HPDE6-E6E7 (cell line): ENCODE results near the gene FNIP2.
"Not testable (repeated sequence)": the region's sequence is repeated elsewhere in the genome, so short reads cannot be mapped to it uniquely, and the experiment has no call there.

ENCODE experiments used
- DNase-seq: peaks from one replicate; pipeline ENCODE4 v3.0.0; 2011; ENCODE audit warnings: missing footprints; ENCODE audit errors: extremely low spot score

The FNIP2 gene

GRCh38 chr4:158814636-158815330, 46.0 kb downstream of the FNIP2 start:
- no peak for DNase-seq

- no peak for DNase-seq
Observed at GRCh38 chr4:158816955-158817354, 48.1 kb downstream of the FNIP2 start.

GRCh38 chr4:158817562-158818296, 48.9 kb downstream of the FNIP2 start:
- DNase-seq, result no peak

GRCh38 chr4:158818560-158819140, 49.8 kb downstream of the FNIP2 start:
- no peak for DNase-seq

- DNase-seq, result no peak
Observed at GRCh38 chr4:158819942-158820786, 51.3 kb downstream of the FNIP2 start.

GRCh38 chr4:158821228-158821971, 52.6 kb downstream of the FNIP2 start:
- DNase-seq, result no peak

- no peak for DNase-seq
Observed at GRCh38 chr4:158822348-158822747, 53.5 kb downstream of the FNIP2 start.

GRCh38 chr4:158823461-158823873, 54.6 kb downstream of the FNIP2 start:
- DNase-seq, result no peak

- no peak for DNase-seq
Observed at GRCh38 chr4:158824425-158825274, 55.8 kb downstream of the FNIP2 start.

- DNase-seq, result no peak
Observed at GRCh38 chr4:158825433-158826036, 56.7 kb downstream of the FNIP2 start.

GRCh38 chr4:158826057-158826456, 57.2 kb downstream of the FNIP2 start:
- no peak for DNase-seq

GRCh38 chr4:158826882-158827281, 58.1 kb downstream of the FNIP2 start:
- peak; percentile 39 for DNase-seq

GRCh38 chr4:158827543-158827981, 58.7 kb downstream of the FNIP2 start:
- no peak for DNase-seq

GRCh38 chr4:158828151-158828550, 59.3 kb downstream of the FNIP2 start:
- DNase-seq, result not testable (repeated sequence)

GRCh38 chr4:158829254-158829653, 60.4 kb downstream of the FNIP2 start:
- DNase-seq, result no peak

GRCh38 chr4:158833602-158834001, 64.8 kb downstream of the FNIP2 start:
- no peak for DNase-seq

- DNase-seq, result no peak
Observed at GRCh38 chr4:158835226-158836001, 66.6 kb downstream of the FNIP2 start.

GRCh38 chr4:158836002-158836369, 67.2 kb downstream of the FNIP2 start:
- no peak for DNase-seq

- DNase-seq, result no peak
Observed at GRCh38 chr4:158836828-158837449, 68.1 kb downstream of the FNIP2 start.
